MM.1S (cell line): Measurements from ENCODE around the gene MINDY4.

ENCODE experiments used
- DNase-seq: peaks from one replicate; pipeline ENCODE4 v3.0.0-alpha.2; 2015
- H2AFZ ChIP-seq: fragments of 300-600 bp; sonication (generic); 2 replicates; pipeline ENCODE4 v1.6.0; 2016; ENCODE audit warnings: antibody characterized with exemption, low read length
- H3F3A ChIP-seq: fragments of 300-600 bp; sonication (generic); 2 replicates; pipeline ENCODE4 v1.6.1; 2016; ENCODE audit warnings: mild to moderate bottlenecking, antibody characterized with exemption, low read length, moderate library complexity, mixed read lengths; ENCODE audit not compliant: insufficient read depth
- H3K27ac ChIP-seq: fragments of 300-600 bp; sonication (generic); 2 replicates; pipeline ENCODE4 v1.5.1; 2016; ENCODE audit warnings: mild to moderate bottlenecking, low read length
- H3K27me3 ChIP-seq: fragments of 300-600 bp; sonication (generic); replicated peaks from 2 replicates; pipeline ENCODE4 v1.6.0; 2016; ENCODE audit warnings: low read length; ENCODE audit not compliant: insufficient read depth
- H3K36me3 ChIP-seq: fragments of 300-600 bp; sonication (generic); replicated peaks from 2 replicates; pipeline ENCODE4 v1.6.1; 2016; ENCODE audit warnings: mild to moderate bottlenecking, low read length, mixed read lengths; ENCODE audit not compliant: insufficient read depth
- H3K4me1 ChIP-seq: fragments of 300-600 bp; sonication (generic); 2 replicates; pipeline ENCODE4 v1.6.1; 2016; ENCODE audit warnings: low read length, mixed read lengths
- H3K4me2 ChIP-seq: fragments of 300-600 bp; sonication (generic); 2 replicates; pipeline ENCODE4 v1.6.0; 2016; ENCODE audit warnings: low read depth, low read length
- H3K4me3 ChIP-seq: fragments of 300-600 bp; sonication (generic); 2 replicates; pipeline ENCODE4 v1.5.1; 2016; ENCODE audit warnings: low read length, mixed read lengths
- H3K79me2 ChIP-seq: fragments of 300-600 bp; sonication (generic); 2 replicates; pipeline ENCODE4 v1.6.1; 2016; ENCODE audit warnings: mixed run types, low read length, mixed read lengths
- H3K9ac ChIP-seq: fragments of 300-600 bp; sonication (generic); 2 replicates; pipeline ENCODE4 v1.6.1; 2016; ENCODE audit warnings: low read length, mixed read lengths
- H3K9me2 ChIP-seq: fragments of 300-600 bp; sonication (generic); replicated peaks from 2 replicates; pipeline ENCODE4 v1.6.1; 2016; ENCODE audit warnings: mild to moderate bottlenecking, low read length, mixed read lengths; ENCODE audit not compliant: insufficient read depth
- H3K9me3 ChIP-seq: fragments of 300-600 bp; sonication (generic); replicated peaks from 2 replicates; pipeline ENCODE4 v1.6.1; 2016; ENCODE audit warnings: mild to moderate bottlenecking, low read length, mixed read lengths; ENCODE audit not compliant: insufficient read depth
- H4K20me1 ChIP-seq: fragments of 300-600 bp; sonication (generic); 2 replicates; pipeline ENCODE4 v1.6.1; 2016; ENCODE audit warnings: mild to moderate bottlenecking, low read length, moderate library complexity, mixed read lengths; ENCODE audit not compliant: insufficient read depth
- EZH2 ChIP-seq: fragments of 300-600 bp; sonication (generic); optimal IDR thresholded peaks from 2 replicates; pipeline ENCODE3; 2017; ENCODE audit warnings: low read depth, mild to moderate bottlenecking, antibody characterized with exemption, low read length, mixed read lengths
- EZH2phosphoT487 ChIP-seq: fragments of 300-600 bp; sonication (generic); IDR thresholded peaks from 2 replicates; pipeline ENCODE4 v1.6.1; 2018; ENCODE audit warnings: antibody characterized with exemption, low read length
- TF ChIP-seq, protein P1 (sequence below): fragments of 300-600 bp; sonication (generic); IDR thresholded peaks from 2 replicates; pipeline ENCODE4 v1.5.1; 2016; ENCODE audit warnings: antibody characterized with exemption, low read length, mixed read lengths

MINDY4 gene

DNA sequence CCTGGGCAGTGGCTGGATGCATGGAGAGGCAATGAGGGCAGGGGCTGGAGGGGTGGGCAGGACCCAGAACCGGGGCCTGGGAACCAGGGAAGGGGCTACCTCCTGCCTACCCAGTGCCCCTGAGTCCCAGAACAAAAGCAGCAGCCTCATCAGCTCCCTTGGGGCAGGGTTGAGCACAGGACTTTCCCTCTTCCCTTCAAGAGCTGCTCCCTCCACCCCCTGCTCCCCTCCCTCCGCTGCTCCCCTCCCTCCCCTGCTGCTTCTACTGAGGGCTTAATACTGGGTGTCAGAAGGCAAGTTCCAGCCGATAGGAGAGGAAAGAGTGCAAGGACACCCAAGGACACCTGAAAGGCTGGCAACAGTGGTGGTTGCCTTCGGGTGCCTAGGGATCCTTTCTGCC, 47.4 kb upstream of the MINDY4 start:
- Histone ChIP-seq H3K4me2 (no peak overlapping the region), H4K20me1 (no peaks in the 10 kb centered on the region), H3K4me1 (no peaks in the 10 kb centered on the region), H2AFZ (no peak overlapping the region), H3K9me3 (no peaks in the 10 kb centered on the region), H3K36me3 (no peaks in the 10 kb centered on the region), H3K27me3 (no peaks in the 10 kb centered on the region), H3K79me2 (no peaks in the 10 kb centered on the region), H3K4me3 (no peak overlapping the region), H3K9ac (no peak overlapping the region), H3K27ac (no peak overlapping the region), H3K9me2 (no peaks in the 10 kb centered on the region), H3F3A (no peaks in the 10 kb centered on the region)
- TF ChIP-seq, protein P1, sequence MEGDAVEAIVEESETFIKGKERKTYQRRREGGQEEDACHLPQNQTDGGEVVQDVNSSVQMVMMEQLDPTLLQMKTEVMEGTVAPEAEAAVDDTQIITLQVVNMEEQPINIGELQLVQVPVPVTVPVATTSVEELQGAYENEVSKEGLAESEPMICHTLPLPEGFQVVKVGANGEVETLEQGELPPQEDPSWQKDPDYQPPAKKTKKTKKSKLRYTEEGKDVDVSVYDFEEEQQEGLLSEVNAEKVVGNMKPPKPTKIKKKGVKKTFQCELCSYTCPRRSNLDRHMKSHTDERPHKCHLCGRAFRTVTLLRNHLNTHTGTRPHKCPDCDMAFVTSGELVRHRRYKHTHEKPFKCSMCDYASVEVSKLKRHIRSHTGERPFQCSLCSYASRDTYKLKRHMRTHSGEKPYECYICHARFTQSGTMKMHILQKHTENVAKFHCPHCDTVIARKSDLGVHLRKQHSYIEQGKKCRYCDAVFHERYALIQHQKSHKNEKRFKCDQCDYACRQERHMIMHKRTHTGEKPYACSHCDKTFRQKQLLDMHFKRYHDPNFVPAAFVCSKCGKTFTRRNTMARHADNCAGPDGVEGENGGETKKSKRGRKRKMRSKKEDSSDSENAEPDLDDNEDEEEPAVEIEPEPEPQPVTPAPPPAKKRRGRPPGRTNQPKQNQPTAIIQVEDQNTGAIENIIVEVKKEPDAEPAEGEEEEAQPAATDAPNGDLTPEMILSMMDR = no peak
- TF ChIP-seq EZH2phosphoT487 (no peak), EZH2 (no peak)
- DNase-seq = no peak

- Histone ChIP-seq H3K9me2 (no peaks in the 10 kb centered on the region), H3K4me1 (no peaks in the 10 kb centered on the region), H3K27ac (no peak overlapping the region), H3K4me2 (no peak overlapping the region), H3K9ac (no peak overlapping the region), H4K20me1 (no peaks in the 10 kb centered on the region), H3K4me3 (no peak overlapping the region), H3K36me3 (no peaks in the 10 kb centered on the region), H3K27me3 (no peaks in the 10 kb centered on the region), H2AFZ (no peak overlapping the region), H3F3A (no peaks in the 10 kb centered on the region), H3K9me3 (no peaks in the 10 kb centered on the region), H3K79me2 (no peaks in the 10 kb centered on the region)
- DNase-seq = no peak
- TF ChIP-seq, protein P1 = no peak
- TF ChIP-seq EZH2 = no peak
- no peak for TF ChIP-seq EZH2phosphoT487
Measured at GRCh38 chr7:30726296-30727006, 44.8 kb upstream of the MINDY4 start.

DNA sequence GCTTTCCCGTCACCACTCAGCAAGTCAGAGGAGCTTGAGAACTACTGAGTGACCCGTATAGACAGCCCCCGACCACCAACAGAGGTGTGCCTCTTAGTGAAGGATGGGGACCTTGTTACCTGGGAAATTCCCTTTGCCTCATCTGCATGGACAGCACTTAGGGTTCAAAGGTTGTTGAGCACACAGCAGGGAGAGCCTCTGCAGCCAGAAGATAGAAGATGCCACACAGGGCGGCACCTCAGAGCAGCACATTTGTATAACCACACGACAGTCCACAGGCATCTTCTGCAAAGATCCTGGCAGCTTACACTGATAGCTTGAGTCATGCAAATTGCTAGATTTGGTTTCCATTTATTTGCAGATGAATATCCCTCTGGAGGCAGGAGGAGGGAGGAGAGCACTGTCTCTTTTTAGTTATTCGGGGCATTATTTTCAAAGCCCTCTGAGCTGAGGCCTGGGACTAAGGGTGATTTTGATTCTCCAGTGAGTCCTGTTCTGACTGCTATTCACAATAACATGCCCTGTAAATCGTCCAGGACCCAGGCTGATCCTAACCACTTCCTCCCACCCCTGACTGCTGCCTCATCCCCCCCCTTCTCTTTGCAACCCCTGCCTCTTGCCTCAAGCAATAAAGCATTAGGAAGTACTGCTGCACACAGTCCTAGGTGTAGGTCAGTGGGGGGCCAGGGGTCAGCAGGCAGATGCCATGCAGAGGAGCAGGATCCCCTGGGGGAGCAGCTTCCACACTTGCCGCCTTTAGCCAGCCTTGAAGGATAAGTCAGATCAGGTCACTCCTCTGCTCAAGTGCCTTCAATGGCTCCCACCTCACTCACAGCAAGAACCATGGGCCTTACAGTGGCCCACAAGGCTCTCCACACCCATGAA, 43.9 kb upstream of the MINDY4 start:
- H3K9me3 ChIP-seq = no peaks in the 10 kb centered on the region
- H2AFZ ChIP-seq = no peak overlapping the region
- H4K20me1 ChIP-seq = no peaks in the 10 kb centered on the region
- H3K9me2 ChIP-seq = no peaks in the 10 kb centered on the region
- no peak overlapping the region for H3K9ac ChIP-seq
- H3K27ac ChIP-seq = no peak overlapping the region
- DNase-seq = no peak
- TF ChIP-seq EZH2 (no peak), EZH2phosphoT487 (no peak)
- TF ChIP-seq, protein P1 = no peak
- H3K27me3 ChIP-seq = no peaks in the 10 kb centered on the region
- no peaks in the 10 kb centered on the region for H3K4me1 ChIP-seq
- no peaks in the 10 kb centered on the region for H3K79me2 ChIP-seq
- H3K4me3 ChIP-seq = no peak overlapping the region
- H3K36me3 ChIP-seq = no peaks in the 10 kb centered on the region
- H3K4me2 ChIP-seq = no peak overlapping the region
- no peaks in the 10 kb centered on the region for H3F3A ChIP-seq
